H1 (cell line): ENCODE results near the gene ARMC9. TPM values are rescaled to one million over a fixed set of nuclear protein-coding genes. Genes with fewer than 3 reads are reported as not detected.

Source experiments
- CTCF ChIA-PET: fragments of 300-600 bp; sonication (Branson Sonifier 250); formaldehyde crosslinking; loops from one replicate; lab custom pipeline; 2021; ENCODE audit not compliant: partially characterized antibody; lab: Charles Lee
- POLR2A ChIA-PET: fragments of 300-600 bp; sonication (Branson Sonifier 250); formaldehyde crosslinking; loops from one replicate; lab custom pipeline; 2021; ENCODE audit warnings: inconsistent platforms; ENCODE audit not compliant: partially characterized antibody; lab: Charles Lee
- DNase-seq, 2 experiments: peaks; one replicate each; pipeline versions ENCODE4 v3.0.0 to v3.0.0-alpha.2; 2010 to 2022; ENCODE audit warnings: low spot score in 2 of 2, low read depth in 1 of 2, mixed read lengths in 1 of 2
- FAIRE-seq: peaks from 2 replicates; lab custom pipeline; 2011; peaks lifted over from hg19 to GRCh38; lab: Jason Lieb, UNC
- H2AFZ ChIP-seq: 2 replicates; pipeline ENCODE4 v1.8.1; 2012; ENCODE audit warnings: low read length, inconsistent platforms
- H2AK5ac ChIP-seq: 2 replicates; pipeline ENCODE4 v1.6.1; 2013; ENCODE audit warnings: low read depth, low read length
- H2BK120ac ChIP-seq: replicated peaks from 2 replicates; pipeline ENCODE3; 2013; ENCODE audit warnings: low read depth, low read length, inconsistent platforms
- H2BK12ac ChIP-seq: 2 replicates; pipeline ENCODE4 v1.6.1; 2013; ENCODE audit warnings: low read depth, low read length
- H2BK15ac ChIP-seq: 2 replicates; pipeline ENCODE4 v1.6.1; 2013; ENCODE audit warnings: low read length
- H2BK20ac ChIP-seq: 2 replicates; pipeline ENCODE4 v1.6.1; 2013; ENCODE audit warnings: low read length
- H2BK5ac ChIP-seq: 2 replicates; pipeline ENCODE4 v1.6.1; 2013; ENCODE audit warnings: low read depth, low read length
- H3K14ac ChIP-seq: 2 replicates; pipeline ENCODE4 v1.6.1; 2013; ENCODE audit warnings: inconsistent platforms; ENCODE audit not compliant: insufficient read length
- H3K18ac ChIP-seq: 2 replicates; pipeline ENCODE4 v1.6.1; 2013; ENCODE audit warnings: low read length; ENCODE audit errors: extremely low read depth
- H3K23ac ChIP-seq: 2 replicates; pipeline ENCODE4 v1.6.1; 2013; ENCODE audit warnings: inconsistent platforms; ENCODE audit not compliant: insufficient read length
- H3K23me2 ChIP-seq: 2 replicates; pipeline ENCODE4 v1.6.1; 2013; ENCODE audit warnings: low read depth, low read length
- H3K27ac ChIP-seq: 2 replicates; pipeline ENCODE4 v1.6.1; 2011; ENCODE audit warnings: low read depth, low read length, inconsistent platforms
- H3K27me3 ChIP-seq, 4 experiments: replicated peaks in 1 of 4; 1 replicate in 1 of 4; 2 replicates in 3 of 4; pipeline versions ENCODE4 v1.6.1 to v1.8.1; 2011 to 2013; ENCODE audit warnings: low read length in 3 of 4, mild to moderate bottlenecking in 3 of 4, inconsistent platforms in 2 of 4, mixed read lengths in 2 of 4, moderate library complexity in 1 of 4; ENCODE audit not compliant: control insufficient read depth in 3 of 4, insufficient read depth in 3 of 4; ENCODE audit errors: extremely low read depth in 1 of 4
- H3K36me3 ChIP-seq, 4 experiments: 2 replicates each; pipeline versions ENCODE4 v1.6.1 to v1.8.1; 2011 to 2013; ENCODE audit warnings: mild to moderate bottlenecking in 4 of 4, low read length in 3 of 4, moderate library complexity in 2 of 4, control low read depth in 1 of 4, inconsistent platforms in 1 of 4; ENCODE audit not compliant: insufficient read depth in 4 of 4, control insufficient read depth in 2 of 4
- H3K4ac ChIP-seq: replicated peaks from 2 replicates; pipeline ENCODE3; 2013; ENCODE audit warnings: low read length, low read depth, mixed read lengths, inconsistent platforms; ENCODE audit not compliant: insufficient read length
- H3K4me1 ChIP-seq, 4 experiments: replicated peaks in 1 of 4; 1 replicate in 1 of 4; 2 replicates in 3 of 4; pipeline versions ENCODE4 v1.6.1 to v1.8.1; 2011 to 2013; ENCODE audit warnings: low read length in 3 of 4, inconsistent platforms in 2 of 4, mixed read lengths in 1 of 4; ENCODE audit not compliant: insufficient read depth in 4 of 4, control insufficient read depth in 3 of 4
- H3K4me2 ChIP-seq, 2 experiments: 2 replicates each; pipeline versions ENCODE4 v1.6.1 to v1.8.1; 2011 to 2013; ENCODE audit warnings: low read depth in 2 of 2, low read length in 2 of 2, control low read depth in 1 of 2, inconsistent platforms in 1 of 2, mild to moderate bottlenecking in 1 of 2; ENCODE audit not compliant: insufficient read depth in 1 of 2
- H3K4me3 ChIP-seq, 4 experiments: fragments of 200-600, 300-600 bp in 1 of 4; sonication (generic), shearing (Covaris generic), sonication (Bioruptor Twin) in 1 of 4; 2 replicates each; pipeline versions ENCODE4 v1.5.1 to v1.8.1; 2011 to 2016; ENCODE audit warnings: low read length in 4 of 4, low read depth in 3 of 4, control low read depth in 2 of 4, inconsistent platforms in 2 of 4, mild to moderate bottlenecking in 2 of 4, mixed read lengths in 1 of 4, moderate library complexity in 1 of 4; ENCODE audit not compliant: insufficient read depth in 2 of 4; ENCODE audit errors: extremely low read depth in 1 of 4
- H3K56ac ChIP-seq: replicated peaks from 2 replicates; pipeline ENCODE3; 2013; ENCODE audit warnings: low read depth, mild to moderate bottlenecking, mixed read lengths, low read length, inconsistent platforms; ENCODE audit not compliant: insufficient read length
- H3K79me1 ChIP-seq: 2 replicates; pipeline ENCODE4 v1.6.1; 2013; ENCODE audit warnings: low read depth, low read length, control low read depth
- H3K79me2 ChIP-seq, 2 experiments: 2 replicates each; pipeline versions ENCODE4 v1.6.1 to v1.8.1; 2012 to 2013; ENCODE audit warnings: low read length in 2 of 2, mild to moderate bottlenecking in 2 of 2, inconsistent platforms in 1 of 2; ENCODE audit not compliant: insufficient read depth in 2 of 2, control insufficient read depth in 1 of 2
- H3K9ac ChIP-seq, 4 experiments: replicated peaks in 1 of 4; 1 replicate in 1 of 4; 2 replicates in 3 of 4; pipeline versions ENCODE4 v1.6.1 to v1.8.1; 2011 to 2013; ENCODE audit warnings: low read depth in 3 of 4, low read length in 3 of 4, control low read depth in 2 of 4, mild to moderate bottlenecking in 2 of 4, moderate library complexity in 2 of 4, inconsistent platforms in 1 of 4; ENCODE audit errors: extremely low read depth in 1 of 4
- H3K9me3 ChIP-seq, 2 experiments: 2 replicates each; pipeline versions ENCODE4 v1.6.1 to v1.8.1; 2012 to 2013; ENCODE audit warnings: mild to moderate bottlenecking in 2 of 2, moderate library complexity in 2 of 2, control low read depth in 1 of 2, inconsistent platforms in 1 of 2, low read depth in 1 of 2, low read length in 1 of 2, mixed read lengths in 1 of 2; ENCODE audit not compliant: insufficient read depth in 2 of 2
- H4K20me1 ChIP-seq, 2 experiments: replicated peaks in 1 of 2; 2 replicates each; pipeline versions ENCODE3 to v1.8.1; 2011 to 2013; ENCODE audit warnings: inconsistent platforms in 2 of 2, low read length in 2 of 2, mild to moderate bottlenecking in 1 of 2; ENCODE audit not compliant: insufficient read depth in 2 of 2, control insufficient read depth in 1 of 2
- H4K5ac ChIP-seq: 2 replicates; pipeline ENCODE4 v1.6.1; 2013; ENCODE audit warnings: low read length, low read depth, mixed read lengths, inconsistent platforms; ENCODE audit not compliant: insufficient read length
- H4K8ac ChIP-seq: 2 replicates; pipeline ENCODE4 v1.8.0; 2013; ENCODE audit warnings: mild to moderate bottlenecking, moderate library complexity, low read length, inconsistent platforms; ENCODE audit not compliant: insufficient read depth; ENCODE audit errors: extremely low read depth
- H4K91ac ChIP-seq: replicated peaks from 2 replicates; pipeline ENCODE3; 2013; ENCODE audit warnings: low read length, mixed read lengths, inconsistent platforms; ENCODE audit not compliant: insufficient read length
- GABPA ChIP-seq: IDR thresholded peaks from 2 replicates; pipeline ENCODE4 v1.6.1; 2011; ENCODE audit warnings: mild to moderate bottlenecking, low read length, moderate library complexity, borderline replicate concordance; ENCODE audit not compliant: insufficient read depth
- KDM5A ChIP-seq: fragments of 200-600 bp; IDR thresholded peaks from 2 replicates; pipeline ENCODE4 v1.7.1; 2012; ENCODE audit warnings: mild to moderate bottlenecking, low read length, inconsistent platforms, mixed read lengths
- POLR2A ChIP-seq, 2 experiments: IDR thresholded peaks; 1 replicate in 1 of 2; 2 replicates in 1 of 2; pipeline ENCODE4 v1.6.1; 2011; ENCODE audit warnings: low read depth in 2 of 2, low read length in 2 of 2, mild to moderate bottlenecking in 2 of 2; ENCODE audit errors: control extremely low read depth in 1 of 2
- POU5F1 ChIP-seq: IDR thresholded peaks from 2 replicates; pipeline ENCODE4 v1.6.1; 2011; ENCODE audit warnings: low read depth, mild to moderate bottlenecking, low read length, moderate library complexity
- WGBS, 2 experiments: shearing (Covaris generic) in 1 of 2; methylation state at CpG; one replicate each; pipeline versions ENCODE4 v1.1.6 to v1.1.7; 2013 to 2015; ENCODE audit warnings: low lambda C conversion rate in 2 of 2, mixed read lengths in 2 of 2, inconsistent platforms in 1 of 2, low coverage in 1 of 2, missing lambda C conversion rate in 1 of 2; ENCODE audit not compliant: insufficient replicate concordance in 2 of 2, insufficient coverage in 1 of 2, insufficient read length in 1 of 2; ENCODE audit errors: extremely low coverage in 1 of 2, missing lambda C conversion rate in 1 of 2; 5-methylcytosine and 5-hydroxymethylcytosine counted together
- polyA plus RNA-seq, 7 experiments: library from polyadenylated mRNA; depleted of rRNA in 3 of 7; stranded (reverse) in 5 of 7; unstranded in 2 of 7; fragments of >200 nt in 5 of 7; fragments of 200-250 nt in 2 of 7; gene quantifications; 1 replicate in 5 of 7; 2 replicates in 1 of 7; 4 replicates in 1 of 7; pipeline versions ENCODE4 v1.2.1 to v1.2.3, GENCODE V29; 2011 to 2013; ENCODE audit warnings: missing spikeins in 2 of 7, mixed read lengths in 2 of 7
- total RNA-seq: library from RNA; stranded (reverse); fragmentation: NEBNext Ultra II Directional; extraction: Animal tissue kit (Norgen Biotek cat#: 25700); gene quantifications from 2 replicates; pipeline ENCODE4 v1.2.1, GENCODE V29; 2021

ARMC9 gene
- total and polyA plus RNA-seq, 2 of the 8 experiments (the other 6 are each of a cell fraction or from before 2014, with no cell fraction given): 23.2 to 36.1 TPM

GRCh38 chr2:231347638-231348037, 149.2 kb downstream of the ARMC9 start:
- Histone ChIP-seq H4K20me1 (no peaks in the 10 kb centered on the region), H3K4me3 (no peak overlapping the region), H3K27me3 (no peaks in the 10 kb centered on the region), H3K14ac (no peak overlapping the region), H3K9me3 (no peaks in the 10 kb centered on the region), H3K9ac (no peak overlapping the region), H2BK5ac (no peak overlapping the region), H3K27ac (no peak overlapping the region), H2AFZ (no peak overlapping the region), H3K56ac (no peak overlapping the region)
- CTCF ChIA-PET: interaction anchor here (0.6 to 2.6 kb wide), 14 partner anchors 12 to 145 kb away, joined by 3 to 9 read pairs (median 4); no protein-coding TSS in a partner anchor
- no peak for TF ChIP-seq POLR2A (IDR thresholded peaks at IDR 0.05; ENCODE audit: control extremely low read depth in 1 of 2, low read depth in 2 of 2, low read length in 2 of 2)
- no peak for TF ChIP-seq GABPA
- no peak for TF ChIP-seq KDM5A
- no peak for TF ChIP-seq POU5F1
- TF ChIP-seq, all 59 proteins: peak for 0
- no peak overlapping the region for H2BK20ac ChIP-seq
- no peak overlapping the region for H2BK120ac ChIP-seq
- H4K8ac ChIP-seq: no peak overlapping the region
- no peak overlapping the region for H3K18ac ChIP-seq
- no peak overlapping the region for H3K4ac ChIP-seq
- WGBS, 2 experiments: 96% methylated on average over 1 of the region's 1 CpG; no CpG with 5 or more reads in 1 of the 2 experiments
- H4K5ac ChIP-seq: no peak overlapping the region
- no peaks in the 10 kb centered on the region for H3K79me2 ChIP-seq
- POLR2A ChIA-PET: interaction anchor here (1.0 to 1.5 kb wide), 2 partner anchors 12 to 22 kb away, joined by 3 read pairs; no protein-coding TSS in a partner anchor
- no peak overlapping the region for H3K4me2 ChIP-seq
- peaks cover 0 to under 1% (median 0%) of the 10 kb centered on the region in 4 experiments; a peak in 1 of 7 replicates for H3K4me1 ChIP-seq
- H2BK15ac ChIP-seq: no peak overlapping the region
- H3K79me1 ChIP-seq: no peaks in the 10 kb centered on the region
- no peak overlapping the region for H3K23ac ChIP-seq
- no peak overlapping the region for H4K91ac ChIP-seq
- H2BK12ac ChIP-seq: no peak overlapping the region
- FAIRE-seq (no peak), DNase-seq (no peak)
- H2AK5ac ChIP-seq: no peak overlapping the region
- H3K23me2 ChIP-seq: no peaks in the 10 kb centered on the region; the same call in 1 of the 2 replicates
- H3K36me3 ChIP-seq: no peaks in the 10 kb centered on the region; a peak in 1 of 8 replicates
